Endothelial cell of umbilical vein (primary cell): ENCODE data around the gene ANKAR. TPM values are rescaled to one million over a fixed set of nuclear protein-coding genes. Genes with fewer than 3 reads are reported as not detected.

Experiments used
- BruUV-seq: library from RNA; stranded (reverse); fragments of 400-500 nt; replicated peaks from 2 replicates; lab custom pipeline; 2021; lab: Mats Ljungman, UMichigan
- CTCF ChIA-PET: fragments of 300-600, 350-600 bp; sonication (Branson Sonifier 250); formaldehyde crosslinking; loops from one replicate; lab custom pipeline; 2021; ENCODE audit warnings: antibody characterized with exemption, inconsistent platforms; lab: Charles Lee
- POLR2A ChIA-PET: fragments of 300-600, 350-600 bp; sonication (Branson Sonifier 250); formaldehyde crosslinking; loops from one replicate; lab custom pipeline; 2021; ENCODE audit warnings: antibody characterized with exemption, inconsistent platforms; lab: Charles Lee
- DNase-seq: peaks from one replicate; pipeline ENCODE4 v3.0.0-alpha.2; 2011; ENCODE audit warnings: low read depth, low spot score
- FAIRE-seq: peaks from 2 replicates; lab custom pipeline; 2011; peaks lifted over from hg19 to GRCh38; lab: Jason Lieb, UNC
- H2AFZ ChIP-seq: 2 replicates; pipeline ENCODE4 v1.6.0; 2012; ENCODE audit warnings: low read depth, low read length, control low read depth, inconsistent platforms
- H3K27ac ChIP-seq: 2 replicates; pipeline ENCODE4 v1.5.1; 2011; ENCODE audit warnings: low read depth, mild to moderate bottlenecking, control low read depth, low read length, moderate library complexity; ENCODE audit not compliant: insufficient read depth
- H3K27me3 ChIP-seq, 2 experiments: 2 replicates each; pipeline versions ENCODE4 v1.6.0 to v1.6.1; 2011; ENCODE audit warnings: low read length in 2 of 2, mixed read lengths in 1 of 2; ENCODE audit not compliant: control insufficient read depth in 2 of 2, insufficient read depth in 2 of 2
- H3K36me3 ChIP-seq, 2 experiments: 2 replicates in 1 of 2; 3 replicates in 1 of 2; pipeline ENCODE4 v1.5.1; 2011; ENCODE audit warnings: low read length in 2 of 2, mild to moderate bottlenecking in 1 of 2, moderate library complexity in 1 of 2; ENCODE audit not compliant: control insufficient read depth in 2 of 2, insufficient read depth in 2 of 2; ENCODE audit errors: extremely low read depth in 1 of 2
- H3K4me1 ChIP-seq: 3 replicates; pipeline ENCODE4 v1.5.1; 2011; ENCODE audit warnings: mild to moderate bottlenecking, low read length; ENCODE audit not compliant: control insufficient read depth, insufficient read depth; ENCODE audit errors: extremely low read depth
- H3K4me2 ChIP-seq: 2 replicates; pipeline ENCODE4 v1.6.1; 2011; ENCODE audit warnings: low read length, control low read depth, mixed read lengths; ENCODE audit not compliant: insufficient read depth
- H3K4me3 ChIP-seq, 3 experiments: fragments of 200-600 bp in 1 of 3; sonication (generic), shearing (Covaris generic) in 1 of 3; replicated peaks in 1 of 3; 2 replicates each; pipeline ENCODE4 v1.5.1; 2011 to 2016; ENCODE audit warnings: control low read depth in 3 of 3, low read length in 3 of 3, mild to moderate bottlenecking in 2 of 3, inconsistent platforms in 1 of 3, low read depth in 1 of 3, moderate library complexity in 1 of 3; ENCODE audit not compliant: insufficient read depth in 1 of 3
- H3K79me2 ChIP-seq: 2 replicates; pipeline ENCODE4 v1.6.0; 2012; ENCODE audit warnings: low read length, inconsistent platforms; ENCODE audit not compliant: control insufficient read depth, insufficient read depth
- H3K9ac ChIP-seq: replicated peaks from 2 replicates; pipeline ENCODE3; 2011; ENCODE audit warnings: low read length, control low read depth; ENCODE audit not compliant: insufficient read depth; ENCODE audit errors: extremely low read depth
- H3K9me1 ChIP-seq: replicated peaks from 3 replicates; pipeline ENCODE4 v1.6.0; 2011; ENCODE audit warnings: mild to moderate bottlenecking, low read length; ENCODE audit not compliant: control insufficient read depth, insufficient read depth; ENCODE audit errors: extremely low read depth
- H3K9me3 ChIP-seq: replicated peaks from 2 replicates; pipeline ENCODE4 v1.5.1; 2012; ENCODE audit warnings: low read length, inconsistent platforms; ENCODE audit not compliant: control insufficient read depth, insufficient read depth
- H4K20me1 ChIP-seq: replicated peaks from 2 replicates; pipeline ENCODE3; 2011; ENCODE audit warnings: mild to moderate bottlenecking, low read length; ENCODE audit not compliant: control insufficient read depth, insufficient read depth; ENCODE audit errors: extremely low read depth
- EZH2 ChIP-seq: IDR thresholded peaks from 2 replicates; pipeline ENCODE4 v1.6.1; 2012; ENCODE audit warnings: borderline replicate concordance, low read depth, mild to moderate bottlenecking, moderate library complexity, low read length, inconsistent platforms; ENCODE audit not compliant: severe bottlenecking
- FOS ChIP-seq: IDR thresholded peaks from 2 replicates; pipeline ENCODE4 v1.6.1; 2011; ENCODE audit warnings: mild to moderate bottlenecking, low read length, moderate library complexity, borderline replicate concordance; ENCODE audit not compliant: insufficient read depth
- GATA2 ChIP-seq: IDR thresholded peaks from 2 replicates; pipeline ENCODE4 v1.7.0; 2011; ENCODE audit warnings: low read depth, mild to moderate bottlenecking, moderate library complexity, mixed read lengths, low read length; ENCODE audit not compliant: insufficient read length, insufficient read depth
- JUN ChIP-seq: IDR thresholded peaks from 2 replicates; pipeline ENCODE4 v1.6.1; 2011; ENCODE audit warnings: borderline replicate concordance, low read depth; ENCODE audit not compliant: insufficient read length, insufficient read depth
- MYC ChIP-seq: IDR thresholded peaks from one replicate; pipeline ENCODE4 v1.6.1; 2011; ENCODE audit warnings: mild to moderate bottlenecking, low read depth, low read length
- POLR2A ChIP-seq: IDR thresholded peaks from 2 replicates; pipeline ENCODE4 v1.6.1; 2012; ENCODE audit warnings: low read depth, mild to moderate bottlenecking, control low read depth, low read length
- POLR2AphosphoS5 ChIP-seq: IDR thresholded peaks from 2 replicates; pipeline ENCODE4 v1.6.1; 2012; ENCODE audit warnings: low read depth, mild to moderate bottlenecking, control low read depth, low read length, moderate library complexity; ENCODE audit not compliant: insufficient read depth
- dilution Hi-C: fragments of 300-500 bp; cut with MboI; formaldehyde crosslinking; loops from one replicate; pipeline ENCODE4 v1.15.0; 2019; ENCODE audit warnings: low sequenced_read_pairs; ENCODE audit not compliant: extremely low pct_ligation_motif_present
- intact Hi-C: fragments of 100-400 bp; cut with micrococcal nuclease; formaldehyde crosslinking; loops from one replicate; pipeline ENCODE4 v1.10.0; 2022
- polyA plus RNA-seq, 4 experiments: library from polyadenylated mRNA; depleted of rRNA in 3 of 4; stranded (reverse) in 3 of 4; unstranded in 1 of 4; fragments of >200 nt; gene quantifications; 2 replicates each; pipeline versions ENCODE4 v1.2.1 to v1.2.3, GENCODE V29; 2011 to 2012; ENCODE audit warnings: missing spikeins in 1 of 4
- total RNA-seq: library from RNA; stranded (reverse); gene quantifications from 2 replicates; pipeline ENCODE4 v1.2.3, GENCODE V29; 2021
- TF ChIP-seq, protein P1 (sequence below): IDR thresholded peaks from 2 replicates; pipeline ENCODE4 v1.6.1; 2011; ENCODE audit not compliant: insufficient read depth, insufficient read length
- TF ChIP-seq, protein P2 (sequence below), 2 donors: IDR thresholded peaks; 1 replicate in 1 of 2; 2 replicates in 1 of 2; pipeline ENCODE4 v1.5.1; 2011; ENCODE audit warnings: low read length in 2 of 2, mild to moderate bottlenecking in 2 of 2, moderate library complexity in 2 of 2, control low read depth in 1 of 2, inconsistent platforms in 1 of 2, low read depth in 1 of 2; ENCODE audit not compliant: insufficient read depth in 1 of 2; ENCODE audit errors: extremely low read depth in 1 of 2

The ANKAR gene
- total and polyA plus RNA-seq, 2 donors (not counting 3 experiments of a cell fraction or from before 2014, with no cell fraction given): 1.3 to 4.3 TPM

DNA sequence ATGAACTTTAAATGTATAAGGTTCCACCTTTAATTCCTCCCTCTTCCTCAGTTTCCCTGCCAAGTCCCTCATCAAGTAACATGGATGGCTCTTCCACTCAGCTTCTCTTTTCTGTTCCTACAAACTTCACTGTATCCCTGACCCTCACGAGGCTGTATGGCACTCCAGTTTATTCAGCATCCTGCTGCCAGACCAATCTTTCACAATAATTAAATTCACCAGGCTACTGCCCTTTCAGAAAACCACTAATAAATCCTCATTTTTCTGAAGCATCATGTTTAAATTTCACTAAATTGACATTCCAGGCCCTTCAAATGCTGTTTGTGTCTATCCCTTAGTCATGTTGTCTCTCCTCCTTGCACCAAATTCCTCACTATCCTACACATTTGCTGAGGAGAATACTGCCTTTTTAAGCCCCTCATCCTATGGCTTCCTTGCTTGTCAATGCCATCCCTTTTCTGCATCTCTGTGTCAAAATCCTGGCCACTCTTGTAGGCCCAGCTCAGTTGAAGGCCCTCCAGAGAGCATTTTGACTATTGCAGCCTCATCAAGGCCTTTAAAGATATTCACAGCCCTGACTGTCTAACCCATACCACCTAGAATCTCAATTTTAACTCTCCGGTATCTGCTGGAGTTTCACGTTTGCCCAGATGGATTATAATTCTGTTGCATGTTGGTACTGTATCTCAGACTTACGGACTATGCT is 36.0 kb upstream of the ANKAR start:
- Histone ChIP-seq H2AFZ (no peak overlapping the region), H3K4me1 (no peaks in the 10 kb centered on the region), H3K9ac (no peak overlapping the region), H3K36me3 (no peaks in the 10 kb centered on the region), H3K27ac (no peak overlapping the region), H3K4me3 (no peak overlapping the region), H3K9me1 (no peaks in the 10 kb centered on the region), H3K27me3 (no peaks in the 10 kb centered on the region), H3K4me2 (no peak overlapping the region), H4K20me1 (no peaks in the 10 kb centered on the region), H3K79me2 (no peaks in the 10 kb centered on the region), H3K9me3 (no peaks in the 10 kb centered on the region)
- dilution Hi-C loops (no loop called here), intact Hi-C loops (no loop called here)
- ChIA-PET POLR2A (no interaction called here), CTCF (no interaction called here)
- BruUV-seq: no TSS peak
- DNase-seq: no peak
- TF ChIP-seq POLR2A (no peak), MYC (no peak), JUN (no peak), EZH2 (no peak), GATA2 (no peak), FOS (no peak), POLR2AphosphoS5 (no peak)
- TF ChIP-seq, protein P1, sequence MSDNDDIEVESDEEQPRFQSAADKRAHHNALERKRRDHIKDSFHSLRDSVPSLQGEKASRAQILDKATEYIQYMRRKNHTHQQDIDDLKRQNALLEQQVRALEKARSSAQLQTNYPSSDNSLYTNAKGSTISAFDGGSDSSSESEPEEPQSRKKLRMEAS: no peak
- TF ChIP-seq, protein P2, sequence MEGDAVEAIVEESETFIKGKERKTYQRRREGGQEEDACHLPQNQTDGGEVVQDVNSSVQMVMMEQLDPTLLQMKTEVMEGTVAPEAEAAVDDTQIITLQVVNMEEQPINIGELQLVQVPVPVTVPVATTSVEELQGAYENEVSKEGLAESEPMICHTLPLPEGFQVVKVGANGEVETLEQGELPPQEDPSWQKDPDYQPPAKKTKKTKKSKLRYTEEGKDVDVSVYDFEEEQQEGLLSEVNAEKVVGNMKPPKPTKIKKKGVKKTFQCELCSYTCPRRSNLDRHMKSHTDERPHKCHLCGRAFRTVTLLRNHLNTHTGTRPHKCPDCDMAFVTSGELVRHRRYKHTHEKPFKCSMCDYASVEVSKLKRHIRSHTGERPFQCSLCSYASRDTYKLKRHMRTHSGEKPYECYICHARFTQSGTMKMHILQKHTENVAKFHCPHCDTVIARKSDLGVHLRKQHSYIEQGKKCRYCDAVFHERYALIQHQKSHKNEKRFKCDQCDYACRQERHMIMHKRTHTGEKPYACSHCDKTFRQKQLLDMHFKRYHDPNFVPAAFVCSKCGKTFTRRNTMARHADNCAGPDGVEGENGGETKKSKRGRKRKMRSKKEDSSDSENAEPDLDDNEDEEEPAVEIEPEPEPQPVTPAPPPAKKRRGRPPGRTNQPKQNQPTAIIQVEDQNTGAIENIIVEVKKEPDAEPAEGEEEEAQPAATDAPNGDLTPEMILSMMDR (IDR thresholded peaks at IDR 0.05; ENCODE audit: extremely low read depth in 1 of 2, insufficient read depth in 1 of 2, low read depth in 1 of 2, low read length in 2 of 2): no peak
- FAIRE-seq: no peak
